ENCODE results near the gene CAPN2.
"Not testable (repeated sequence)": the region's sequence is repeated elsewhere in the genome, so short reads cannot be mapped to it uniquely, and the experiment has no call there.

The CAPN2 gene

GRCh38 chr1:223739366-223740037, 27.2 kb downstream of the CAPN2 start:
- no peak overlapping the region for H3K4me2 ChIP-seq (ENCODE audit: insufficient read depth, low read length, poor library complexity, severe bottlenecking)
- no peaks in the 10 kb centered on the region for H3K27me3 ChIP-seq (ENCODE audit: control insufficient read depth in 3 of 3, insufficient read depth in 3 of 3, low read depth in 1 of 3, low read length in 3 of 3)
- H3K14ac ChIP-seq (ENCODE audit: low read length), result no peak overlapping the region
- H3K4me1 ChIP-seq (ENCODE audit: control insufficient read depth in 2 of 2, insufficient read depth in 1 of 2, low read depth in 1 of 2, low read length in 2 of 2), result no peaks in the 10 kb centered on the region
- no peak overlapping the region for H2BK120ac ChIP-seq (ENCODE audit: low read depth, low read length)
- H2AFZ ChIP-seq (ENCODE audit: low read length), result no peak overlapping the region
- DNase-seq (ENCODE audit: low spot score), result no peak
- H2BK5ac ChIP-seq (ENCODE audit: low read length), result no peak overlapping the region
- no CpG with 5 or more reads among the region's 7 CpGs for WGBS, 2 donors (ENCODE audit: extremely low coverage in 2 of 2, insufficient read length in 2 of 2, insufficient replicate concordance in 1 of 2)
- H3K9me3 ChIP-seq (replicated peaks in 1 of 2; ENCODE audit: control insufficient read depth in 2 of 2, insufficient read depth in 1 of 2, low read depth in 1 of 2, low read length in 2 of 2), result no peaks in the 10 kb centered on the region
- no peak overlapping the region for H3K23ac ChIP-seq (ENCODE audit: low read depth, low read length, poor library complexity)
- no peak overlapping the region for H2AK5ac ChIP-seq (ENCODE audit: low read depth, low read length)
- H2BK12ac ChIP-seq (ENCODE audit: low read length), result no peak overlapping the region
- peaks cover 11 to 38% of the 10 kb centered on the region in 2 donors for H3K36me3 ChIP-seq (replicated peaks in 1 of 2; ENCODE audit: control insufficient read depth in 2 of 2, insufficient read depth in 2 of 2, low read length in 2 of 2)
- no peak overlapping the region for H3K4ac ChIP-seq (ENCODE audit: low read length)
- no peak overlapping the region for H3K4me3 ChIP-seq (ENCODE audit: low read length in 2 of 2)
- H2BK15ac ChIP-seq (ENCODE audit: low read length), result no peak overlapping the region
- H3K18ac ChIP-seq (ENCODE audit: low read length), result no peak overlapping the region
- no peaks in the 10 kb centered on the region for H3K79me1 ChIP-seq (ENCODE audit: low read depth, low read length)
- H3K9ac ChIP-seq (ENCODE audit: low read depth, low read length, poor library complexity), result no peak overlapping the region
- H3K27ac ChIP-seq (replicated peaks; ENCODE audit: low read length), result no peak overlapping the region
- H4K91ac ChIP-seq (ENCODE audit: low read depth, low read length, poor library complexity), result no peak overlapping the region
- H4K8ac ChIP-seq (ENCODE audit: low read depth, low read length), result no peak overlapping the region

- not testable (repeated sequence) for H3K23ac ChIP-seq (ENCODE audit: low read depth, low read length, poor library complexity); H3K4me3 ChIP-seq (ENCODE audit: low read length in 2 of 2); H3K9me3 ChIP-seq (replicated peaks in 1 of 2; ENCODE audit: control insufficient read depth in 2 of 2, insufficient read depth in 1 of 2, low read depth in 1 of 2, low read length in 2 of 2); H3K4me1 ChIP-seq (ENCODE audit: control insufficient read depth in 2 of 2, insufficient read depth in 1 of 2, low read depth in 1 of 2, low read length in 2 of 2); H4K8ac ChIP-seq (ENCODE audit: low read depth, low read length); H3K9ac ChIP-seq (ENCODE audit: low read depth, low read length, poor library complexity); H3K79me1 ChIP-seq (ENCODE audit: low read depth, low read length); H3K14ac ChIP-seq (ENCODE audit: low read length); H2BK120ac ChIP-seq (ENCODE audit: low read depth, low read length); H3K27me3 ChIP-seq (ENCODE audit: control insufficient read depth in 3 of 3, insufficient read depth in 3 of 3, low read depth in 1 of 3, low read length in 3 of 3); H3K4me2 ChIP-seq (ENCODE audit: insufficient read depth, low read length, poor library complexity, severe bottlenecking); H2BK12ac ChIP-seq (ENCODE audit: low read length); H2BK5ac ChIP-seq (ENCODE audit: low read length); DNase-seq (ENCODE audit: low spot score); H2AFZ ChIP-seq (ENCODE audit: low read length); H3K18ac ChIP-seq (ENCODE audit: low read length); H3K27ac ChIP-seq (replicated peaks; ENCODE audit: low read length); H2BK15ac ChIP-seq (ENCODE audit: low read length); H2AK5ac ChIP-seq (ENCODE audit: low read depth, low read length); H3K4ac ChIP-seq (ENCODE audit: low read length); H4K91ac ChIP-seq (ENCODE audit: low read depth, low read length, poor library complexity)
- H3K36me3 ChIP-seq (replicated peaks in 1 of 2; ENCODE audit: control insufficient read depth in 2 of 2, insufficient read depth in 2 of 2, low read length in 2 of 2), result peaks cover 14 to 39% of the 10 kb centered on the region in 2 donors
- no CpG with 5 or more reads among the region's 10 CpGs for WGBS, 2 donors (ENCODE audit: extremely low coverage in 2 of 2, insufficient read length in 2 of 2, insufficient replicate concordance in 1 of 2)
Measured at GRCh38 chr1:223740038-223740736, 27.8 kb downstream of the CAPN2 start.

GRCh38 chr1:223741861-223742260, 29.5 kb downstream of the CAPN2 start:
- H3K18ac ChIP-seq (ENCODE audit: low read length), result no peak overlapping the region
- no peaks in the 10 kb centered on the region for H3K9me3 ChIP-seq (replicated peaks in 1 of 2; ENCODE audit: control insufficient read depth in 2 of 2, insufficient read depth in 1 of 2, low read depth in 1 of 2, low read length in 2 of 2)

GRCh38 chr1:223742856-223743517, 30.6 kb downstream of the CAPN2 start:
- Histone ChIP-seq H3K4me1 (ENCODE audit: control insufficient read depth in 2 of 2, insufficient read depth in 1 of 2, low read depth in 1 of 2, low read length in 2 of 2) (no peaks in the 10 kb centered on the region), H3K18ac (ENCODE audit: low read length) (no peak overlapping the region)

More at GRCh38 chr1:223741861-223742260, 29.5 kb downstream of the CAPN2 start:
- DNase-seq (ENCODE audit: low spot score), result no peak
- Histone ChIP-seq H3K14ac (ENCODE audit: low read length) (no peak overlapping the region), H3K36me3 (replicated peaks in 1 of 2; ENCODE audit: control insufficient read depth in 2 of 2, insufficient read depth in 2 of 2, low read length in 2 of 2) (peaks cover 23 to 55% of the 10 kb centered on the region in 2 donors), H3K4me2 (ENCODE audit: insufficient read depth, low read length, poor library complexity, severe bottlenecking) (no peak overlapping the region), H2AK5ac (ENCODE audit: low read depth, low read length) (no peak overlapping the region), H3K27me3 (ENCODE audit: control insufficient read depth in 3 of 3, insufficient read depth in 3 of 3, low read depth in 1 of 3, low read length in 3 of 3) (no peaks in the 10 kb centered on the region), H4K8ac (ENCODE audit: low read depth, low read length) (no peak overlapping the region), H2AFZ (ENCODE audit: low read length) (no peak overlapping the region), H2BK12ac (ENCODE audit: low read length) (no peak overlapping the region), H3K4ac (ENCODE audit: low read length) (no peak overlapping the region), H3K9ac (ENCODE audit: low read depth, low read length, poor library complexity) (no peak overlapping the region), H3K79me1 (ENCODE audit: low read depth, low read length) (no peaks in the 10 kb centered on the region), H3K4me3 (ENCODE audit: low read length in 2 of 2) (peak overlapping the region in 1 of 2 donors; percentile 42), H3K4me1 (ENCODE audit: control insufficient read depth in 2 of 2, insufficient read depth in 1 of 2, low read depth in 1 of 2, low read length in 2 of 2) (no peaks in the 10 kb centered on the region), H2BK120ac (ENCODE audit: low read depth, low read length) (no peak overlapping the region), H3K23ac (ENCODE audit: low read depth, low read length, poor library complexity) (no peak overlapping the region), H3K27ac (replicated peaks; ENCODE audit: low read length) (no peak overlapping the region), H2BK5ac (ENCODE audit: low read length) (no peak overlapping the region), H4K91ac (ENCODE audit: low read depth, low read length, poor library complexity) (no peak overlapping the region), H2BK15ac (ENCODE audit: low read length) (no peak overlapping the region)
- WGBS, 2 donors (ENCODE audit: extremely low coverage in 2 of 2, insufficient read length in 2 of 2, insufficient replicate concordance in 1 of 2), result no CpG with 5 or more reads among the region's 6 CpGs

More at GRCh38 chr1:223742856-223743517, 30.6 kb downstream of the CAPN2 start:
- peak overlapping the region; percentile 18 for H3K23ac ChIP-seq (ENCODE audit: low read depth, low read length, poor library complexity)
- no peak overlapping the region for H3K4me3 ChIP-seq (ENCODE audit: low read length in 2 of 2)
- H2AK5ac ChIP-seq (ENCODE audit: low read depth, low read length), result no peak overlapping the region
- no peak overlapping the region for H2BK15ac ChIP-seq (ENCODE audit: low read length)
- H3K9me3 ChIP-seq (replicated peaks in 1 of 2; ENCODE audit: control insufficient read depth in 2 of 2, insufficient read depth in 1 of 2, low read depth in 1 of 2, low read length in 2 of 2), result no peaks in the 10 kb centered on the region
- no peak overlapping the region for H3K4me2 ChIP-seq (ENCODE audit: insufficient read depth, low read length, poor library complexity, severe bottlenecking)
- no peak overlapping the region for H2BK5ac ChIP-seq (ENCODE audit: low read length)
- no peak overlapping the region for H4K91ac ChIP-seq (ENCODE audit: low read depth, low read length, poor library complexity)
- peaks cover 0 to under 1% (median 0%) of the 10 kb centered on the region in 3 experiments for H3K27me3 ChIP-seq (ENCODE audit: control insufficient read depth in 3 of 3, insufficient read depth in 3 of 3, low read depth in 1 of 3, low read length in 3 of 3)
- H3K36me3 ChIP-seq (replicated peaks in 1 of 2; ENCODE audit: control insufficient read depth in 2 of 2, insufficient read depth in 2 of 2, low read length in 2 of 2), result peaks cover 28 to 66% of the 10 kb centered on the region in 2 donors
- H2BK12ac ChIP-seq (ENCODE audit: low read length), result no peak overlapping the region
- H3K79me1 ChIP-seq (ENCODE audit: low read depth, low read length), result no peaks in the 10 kb centered on the region
- no peak overlapping the region for H2BK120ac ChIP-seq (ENCODE audit: low read depth, low read length)
- no CpG with 5 or more reads among the region's 9 CpGs for WGBS, 2 donors (ENCODE audit: extremely low coverage in 2 of 2, insufficient read length in 2 of 2, insufficient replicate concordance in 1 of 2)
- H4K8ac ChIP-seq (ENCODE audit: low read depth, low read length), result no peak overlapping the region
- H2AFZ ChIP-seq (ENCODE audit: low read length), result no peak overlapping the region
- no peak overlapping the region for H3K27ac ChIP-seq (replicated peaks; ENCODE audit: low read length)
- no peak overlapping the region for H3K9ac ChIP-seq (ENCODE audit: low read depth, low read length, poor library complexity)
- no peak for DNase-seq (ENCODE audit: low spot score)
- no peak overlapping the region for H3K14ac ChIP-seq (ENCODE audit: low read length)
- no peak overlapping the region for H3K4ac ChIP-seq (ENCODE audit: low read length)

All from neuronal stem cell (in vitro differentiated cells).